Activated CD8-positive, alpha-beta memory T cell treated with anti-CD3 and anti-CD28 coated beads, Interleukin-2, amount 50 U/mL, for 24 hours (primary cell): ENCODE data around the gene ADCY2.

Experiments
- DNase-seq: peaks from one replicate; pipeline ENCODE4 v3.0.0-alpha.2; 2020; ENCODE audit errors: extremely low read depth

ADCY2 gene

GRCh38 chr5:7663808-7664207 is 267.9 kb downstream of the ADCY2 start:
- DNase-seq: no peak

- no peak for DNase-seq
Measured at GRCh38 chr5:7664208-7664607, 268.3 kb downstream of the ADCY2 start.

- DNase-seq: no peak
Measured at GRCh38 chr5:7667216-7667767, 271.4 kb downstream of the ADCY2 start.

GRCh38 chr5:7668161-7668560 is 272.2 kb downstream of the ADCY2 start:
- no peak for DNase-seq

- DNase-seq: no peak
Measured at GRCh38 chr5:7668627-7669026, 272.7 kb downstream of the ADCY2 start.

GRCh38 chr5:7671381-7671993 is 275.5 kb downstream of the ADCY2 start:
- DNase-seq: no peak

- DNase-seq: no peak
Measured at GRCh38 chr5:7673658-7674057, 277.7 kb downstream of the ADCY2 start.

- no peak for DNase-seq
Measured at GRCh38 chr5:7676455-7676854, 280.5 kb downstream of the ADCY2 start.

GRCh38 chr5:7678030-7678429 is 282.1 kb downstream of the ADCY2 start:
- no peak for DNase-seq

GRCh38 chr5:7679663-7680062 is 283.7 kb downstream of the ADCY2 start:
- no peak for DNase-seq

- DNase-seq: no peak
Measured at GRCh38 chr5:7680260-7680659, 284.3 kb downstream of the ADCY2 start.

- no peak for DNase-seq
Measured at GRCh38 chr5:7682379-7682778, 286.4 kb downstream of the ADCY2 start.

GRCh38 chr5:7683753-7684152 is 287.8 kb downstream of the ADCY2 start:
- DNase-seq: no peak

GRCh38 chr5:7684826-7685225 is 288.9 kb downstream of the ADCY2 start:
- DNase-seq: no peak

GRCh38 chr5:7686794-7687193 is 290.9 kb downstream of the ADCY2 start:
- no peak for DNase-seq

GRCh38 chr5:7690557-7690956 is 294.6 kb downstream of the ADCY2 start:
- no peak for DNase-seq

- DNase-seq: no peak
Measured at GRCh38 chr5:7705261-7705660, 309.3 kb downstream of the ADCY2 start.

GRCh38 chr5:7705736-7706135 is 309.8 kb downstream of the ADCY2 start:
- DNase-seq: no peak

GRCh38 chr5:7706256-7706655 is 310.3 kb downstream of the ADCY2 start:
- DNase-seq: no peak

GRCh38 chr5:7714119-7714518 is 318.2 kb downstream of the ADCY2 start:
- DNase-seq: no peak

GRCh38 chr5:7714697-7715096 is 318.8 kb downstream of the ADCY2 start:
- DNase-seq: no peak

GRCh38 chr5:7717691-7718090 is 321.8 kb downstream of the ADCY2 start:
- no peak for DNase-seq

- no peak for DNase-seq
Measured at GRCh38 chr5:7728076-7728475, 332.1 kb downstream of the ADCY2 start.

GRCh38 chr5:7741415-7742065 is 345.6 kb downstream of the ADCY2 start:
- DNase-seq: no peak
